ENCODE data around the gene MAP3K7.

MAP3K7 gene

DNA sequence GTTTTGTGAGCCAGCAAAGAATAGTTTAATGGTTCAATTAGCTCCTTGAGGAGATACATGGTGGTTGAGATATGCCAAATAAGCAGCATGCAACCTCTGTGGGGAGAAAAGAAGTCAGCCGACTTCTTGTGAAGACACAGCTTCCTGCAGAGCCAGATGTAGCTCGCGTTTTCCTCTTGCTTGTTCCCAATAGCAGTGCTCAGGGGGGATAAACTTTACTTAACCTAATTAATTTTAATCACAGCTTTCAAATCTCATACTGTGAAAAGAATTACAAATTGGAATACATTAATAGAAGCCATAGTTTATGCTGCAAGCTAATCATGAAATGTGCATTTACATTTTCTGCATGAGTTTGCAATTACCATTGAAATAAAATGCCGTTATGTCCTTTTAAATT, 106.2 kb downstream of the MAP3K7 start:
- no peak for FAIRE-seq

- FAIRE-seq: no peak
Observed at GRCh38 chr6:90479603-90479926, 107.3 kb downstream of the MAP3K7 start.

GRCh38 chr6:90478789-90479602, 107.9 kb downstream of the MAP3K7 start:
- FAIRE-seq: peak; percentile 75

DNA sequence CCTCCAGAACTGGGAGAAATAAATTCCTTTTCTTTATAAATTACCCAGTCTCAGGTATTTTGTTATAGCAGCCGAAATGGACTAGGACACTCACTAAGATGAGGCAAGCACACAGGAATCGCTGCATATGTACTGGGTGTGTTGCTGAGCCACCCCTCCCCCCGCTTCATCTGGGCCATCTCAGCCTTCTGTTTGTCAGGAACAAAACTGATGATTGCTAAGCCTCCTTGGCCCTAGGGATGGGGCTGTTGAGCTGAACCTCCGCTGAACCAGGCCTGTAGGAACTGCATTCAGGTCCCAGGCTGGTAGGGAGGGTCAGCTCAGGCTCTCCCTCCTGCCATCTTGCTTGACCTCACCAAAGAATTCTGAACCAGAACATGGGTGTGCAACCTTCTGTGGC, 108.6 kb downstream of the MAP3K7 start:
- no peak for FAIRE-seq

- no peak for FAIRE-seq
Observed at GRCh38 chr6:90477366-90477765, 109.5 kb downstream of the MAP3K7 start.

DNA sequence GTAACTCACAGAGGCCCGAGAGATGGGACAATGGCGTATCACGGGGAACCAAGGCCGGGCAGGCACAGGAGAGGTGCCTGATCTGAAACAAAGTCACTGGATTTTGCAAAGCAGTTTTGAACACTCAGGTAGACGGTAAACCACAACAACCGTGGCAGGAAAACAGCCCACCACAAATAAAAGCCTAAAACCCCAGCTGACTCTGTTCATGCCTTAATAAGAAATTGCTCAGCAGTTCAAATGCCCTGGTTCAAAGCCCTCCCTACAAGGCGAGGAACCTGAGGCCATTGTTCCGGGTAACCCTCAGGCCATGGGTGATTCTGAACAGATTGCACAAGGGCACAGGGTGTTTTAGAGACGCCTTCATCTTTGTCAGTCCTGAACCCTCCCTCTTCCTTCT, 114.2 kb downstream of the MAP3K7 start:
- FAIRE-seq: no peak

GRCh38 chr6:90471263-90471662, 115.6 kb downstream of the MAP3K7 start:
- FAIRE-seq: no peak

DNA sequence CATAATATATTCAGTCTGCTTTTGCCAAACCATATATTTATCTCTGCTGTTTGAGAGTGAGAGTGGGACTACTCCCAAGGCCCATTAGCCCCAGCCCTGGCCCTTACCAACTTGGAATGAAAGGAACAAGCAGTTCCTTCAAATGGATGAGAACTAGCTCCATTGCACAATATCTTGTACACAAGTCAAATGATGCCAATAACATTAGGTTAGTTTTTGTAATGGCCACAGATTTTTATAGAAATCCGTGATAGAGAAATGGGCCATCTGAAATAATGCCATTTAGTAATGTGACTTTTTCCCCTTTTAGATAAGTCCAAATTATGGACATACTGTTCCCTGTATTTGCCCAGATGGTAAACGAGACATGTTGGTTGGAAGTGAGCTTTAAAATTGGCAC, 117.0 kb downstream of the MAP3K7 start:
- no peak for FAIRE-seq

GRCh38 chr6:90468859-90469258, 118.0 kb downstream of the MAP3K7 start:
- FAIRE-seq: no peak

DNA sequence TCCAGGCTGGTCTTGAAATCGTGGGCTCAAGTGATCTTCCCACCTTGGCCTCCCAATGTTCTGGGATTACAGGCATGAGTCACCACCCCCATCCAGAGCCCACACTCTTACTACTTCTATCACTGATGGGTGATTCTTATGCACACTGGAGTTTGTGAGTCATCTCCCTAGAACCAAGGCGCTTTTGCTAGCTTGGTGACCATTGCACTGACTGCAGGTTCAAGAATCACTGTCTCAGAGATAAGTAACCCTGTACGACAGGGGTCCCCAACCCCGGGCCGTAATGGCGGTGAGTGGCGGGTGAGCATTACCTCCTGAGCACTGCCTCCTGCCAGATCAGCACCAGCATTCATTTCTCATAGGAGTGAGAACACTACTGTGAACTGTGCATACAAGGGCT, 118.8 kb downstream of the MAP3K7 start:
- no peak for FAIRE-seq

GRCh38 chr6:90467546-90467945, 119.3 kb downstream of the MAP3K7 start:
- FAIRE-seq: no peak

GRCh38 chr6:90466154-90466940, 120.5 kb downstream of the MAP3K7 start:
- FAIRE-seq: no peak

GRCh38 chr6:90465686-90466085, 121.2 kb downstream of the MAP3K7 start:
- no peak for FAIRE-seq

DNA sequence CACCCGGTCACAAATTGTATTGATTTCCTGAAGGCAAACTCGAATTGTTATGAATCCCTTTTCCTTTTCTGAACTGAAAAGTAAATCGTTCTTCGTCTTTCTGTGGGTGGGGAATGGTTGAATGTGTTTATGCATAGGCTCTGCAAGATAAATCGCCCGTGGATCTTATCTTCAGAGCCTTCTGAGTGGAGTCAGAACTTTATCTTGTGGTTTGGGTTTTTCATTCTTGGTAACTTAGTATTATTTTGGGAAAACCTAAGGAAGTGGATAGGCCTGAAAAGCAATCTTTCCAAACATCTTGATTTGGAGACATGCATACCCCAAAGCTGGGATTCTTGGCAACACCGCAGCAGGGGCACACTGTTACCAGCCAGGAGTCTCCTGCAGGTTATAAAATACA, 122.4 kb downstream of the MAP3K7 start:
- FAIRE-seq: no peak

DNA sequence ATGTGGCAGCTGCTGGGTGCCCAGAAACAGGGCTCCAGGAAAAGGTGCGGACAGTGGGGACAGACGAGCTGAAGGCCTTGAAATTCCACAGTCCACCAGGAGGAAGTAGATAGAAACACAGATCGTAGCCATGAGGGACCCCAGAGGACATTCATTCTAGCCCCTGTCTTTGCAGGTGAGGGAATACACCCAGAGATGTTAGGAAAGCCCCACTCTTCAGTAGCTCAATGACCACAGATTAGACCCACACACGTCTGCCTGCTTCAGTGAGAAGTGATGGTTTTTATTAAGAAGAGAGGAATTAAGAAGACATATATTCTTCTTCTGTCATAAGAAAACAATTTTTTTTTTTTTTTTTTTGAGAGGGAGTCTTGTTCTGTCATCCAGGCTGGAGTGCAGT, 123.0 kb downstream of the MAP3K7 start:
- no peak for FAIRE-seq
